Adipocyte (in vitro differentiated cells): ENCODE results near the gene THYN1.
A peak's percentile ranks its signal among the peaks of the same experiment; 100 is the strongest.
"Not testable (repeated sequence)": the region's sequence is repeated elsewhere in the genome, so short reads cannot be mapped to it uniquely, and the experiment has no call there.

Experiments
- DNase-seq: peaks from one replicate; pipeline ENCODE4 v3.0.0-alpha.2; 2015; ENCODE audit warnings: low read depth
- H3K27me3 ChIP-seq: replicated peaks from 2 replicates; pipeline ENCODE4 v1.7.0; 2013; ENCODE audit warnings: mild to moderate bottlenecking, low read length, moderate library complexity; ENCODE audit not compliant: control insufficient read depth, insufficient read depth
- H3K36me3 ChIP-seq: 2 replicates; pipeline ENCODE4 v1.7.0; 2013; ENCODE audit warnings: low read length, mild to moderate bottlenecking, moderate library complexity; ENCODE audit not compliant: control insufficient read depth, insufficient read depth, severe bottlenecking
- H3K4me1 ChIP-seq: 2 replicates; pipeline ENCODE4 v1.7.0; 2013; ENCODE audit warnings: mild to moderate bottlenecking, low read length, moderate library complexity; ENCODE audit not compliant: control insufficient read depth, insufficient read depth
- H3K4me3 ChIP-seq: 2 replicates; pipeline ENCODE4 v1.7.0; 2013; ENCODE audit warnings: mild to moderate bottlenecking, low read length, moderate library complexity
- H3K9ac ChIP-seq: 2 replicates; pipeline ENCODE4 v1.7.0; 2013; ENCODE audit warnings: mild to moderate bottlenecking, low read length, moderate library complexity
- H3K9me3 ChIP-seq: 2 replicates; pipeline ENCODE4 v1.7.0; 2013; ENCODE audit warnings: mild to moderate bottlenecking, low read length, moderate library complexity; ENCODE audit not compliant: control insufficient read depth

Gene THYN1

DNA sequence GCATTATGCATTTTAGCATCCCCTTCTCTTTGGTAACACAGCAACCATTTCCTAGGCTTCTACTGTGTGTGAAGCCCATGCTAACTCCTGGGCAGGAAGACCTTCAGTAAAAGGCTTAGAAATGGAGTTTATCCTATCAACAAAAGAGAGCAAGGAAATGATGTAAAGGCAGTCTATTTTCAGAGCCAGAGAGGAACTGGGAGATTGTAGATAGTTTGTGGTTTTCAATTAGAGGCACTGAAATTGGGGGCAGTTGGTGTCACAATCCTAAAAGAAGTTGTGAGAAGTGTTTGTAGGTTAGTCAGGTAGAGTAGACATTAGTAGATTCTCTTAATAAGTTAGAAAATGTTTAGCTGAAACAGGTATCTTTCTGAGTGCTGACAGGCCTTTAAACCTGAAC lies 7.4 kb upstream of the THYN1 start:
- no peaks in the 10 kb centered on the region for H3K27me3 ChIP-seq
- H3K9ac ChIP-seq = no peak overlapping the region
- H3K4me1 ChIP-seq = peaks cover 5% of the 10 kb centered on the region
- H3K4me3 ChIP-seq = no peak overlapping the region
- DNase-seq = no peak
- H3K36me3 ChIP-seq = peaks cover 70% of the 10 kb centered on the region
- no peaks in the 10 kb centered on the region for H3K9me3 ChIP-seq

DNA sequence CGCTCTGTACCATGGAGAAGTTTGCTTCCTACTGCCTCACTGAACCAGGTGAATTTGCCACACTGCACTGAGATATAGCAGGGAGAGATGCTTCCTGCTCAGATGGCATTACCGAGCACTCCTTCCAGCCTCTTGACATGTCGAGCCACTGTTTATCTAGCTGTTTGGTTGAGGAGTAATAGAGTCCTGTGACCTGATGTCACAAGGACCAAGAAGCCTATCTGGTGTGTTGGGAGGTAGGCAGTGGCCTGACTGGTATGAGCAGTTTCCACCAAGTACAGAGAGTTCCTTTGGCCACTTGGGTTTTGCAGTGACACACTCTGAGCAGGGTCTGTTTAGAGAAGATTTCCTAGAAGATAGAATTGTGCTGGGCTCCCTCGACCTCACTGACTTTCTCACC lies 5.4 kb upstream of the THYN1 start:
- H3K9ac ChIP-seq = no peak overlapping the region
- DNase-seq = no peak
- peaks cover 61% of the 10 kb centered on the region for H3K36me3 ChIP-seq
- no peak overlapping the region for H3K4me3 ChIP-seq
- H3K9me3 ChIP-seq = no peaks in the 10 kb centered on the region
- peaks cover 13% of the 10 kb centered on the region for H3K4me1 ChIP-seq
- no peaks in the 10 kb centered on the region for H3K27me3 ChIP-seq

DNA sequence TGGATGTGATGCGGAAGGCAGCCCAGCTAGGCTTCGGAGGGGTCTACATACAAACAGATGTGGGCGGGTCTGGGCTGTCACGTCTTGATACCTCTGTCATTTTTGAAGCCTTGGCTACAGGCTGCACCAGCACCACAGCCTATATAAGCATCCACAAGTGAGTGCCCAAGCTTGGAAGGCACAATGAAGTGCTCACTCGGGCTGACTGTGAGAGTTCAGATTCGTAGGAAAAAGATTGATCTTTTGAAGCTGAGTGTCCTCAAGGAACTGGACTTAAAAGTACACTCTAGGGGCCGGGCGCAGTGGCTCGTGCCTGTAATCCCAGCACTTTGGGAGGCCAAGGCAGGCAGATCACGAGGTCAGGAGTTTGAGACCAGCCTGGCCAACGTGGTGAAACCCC lies 3.9 kb upstream of the THYN1 start:
- Histone ChIP-seq H3K4me1 (peaks cover 17% of the 10 kb centered on the region), H3K4me3 (no peak overlapping the region), H3K27me3 (no peaks in the 10 kb centered on the region), H3K9me3 (no peaks in the 10 kb centered on the region), H3K9ac (no peak overlapping the region), H3K36me3 (peaks cover 46% of the 10 kb centered on the region)
- DNase-seq = no peak

DNA sequence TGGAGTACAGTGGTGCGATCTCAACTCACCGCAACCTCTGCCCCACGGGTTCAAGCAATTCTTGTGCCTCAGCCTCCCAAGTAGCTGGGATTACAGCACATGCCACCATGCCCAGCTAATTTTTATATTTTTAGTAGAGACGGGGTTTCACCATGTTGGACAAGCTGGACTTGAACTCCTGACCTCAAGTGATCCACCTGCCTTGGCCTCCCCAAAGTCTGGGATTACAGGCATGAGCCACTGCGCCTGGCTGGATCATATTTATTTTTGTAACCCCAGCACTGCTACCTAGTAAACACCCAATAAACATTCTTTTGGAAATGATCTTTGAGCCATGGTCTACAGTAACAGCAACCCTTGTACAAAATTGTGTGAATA lies 2.0 kb upstream of the THYN1 start:
- H3K27me3 ChIP-seq, H3K9ac ChIP-seq, H3K4me3 ChIP-seq, DNase-seq, H3K9me3 ChIP-seq: not testable (repeated sequence)
- H3K4me1 ChIP-seq = peaks cover 33% of the 10 kb centered on the region
- peaks cover 30% of the 10 kb centered on the region for H3K36me3 ChIP-seq

DNA sequence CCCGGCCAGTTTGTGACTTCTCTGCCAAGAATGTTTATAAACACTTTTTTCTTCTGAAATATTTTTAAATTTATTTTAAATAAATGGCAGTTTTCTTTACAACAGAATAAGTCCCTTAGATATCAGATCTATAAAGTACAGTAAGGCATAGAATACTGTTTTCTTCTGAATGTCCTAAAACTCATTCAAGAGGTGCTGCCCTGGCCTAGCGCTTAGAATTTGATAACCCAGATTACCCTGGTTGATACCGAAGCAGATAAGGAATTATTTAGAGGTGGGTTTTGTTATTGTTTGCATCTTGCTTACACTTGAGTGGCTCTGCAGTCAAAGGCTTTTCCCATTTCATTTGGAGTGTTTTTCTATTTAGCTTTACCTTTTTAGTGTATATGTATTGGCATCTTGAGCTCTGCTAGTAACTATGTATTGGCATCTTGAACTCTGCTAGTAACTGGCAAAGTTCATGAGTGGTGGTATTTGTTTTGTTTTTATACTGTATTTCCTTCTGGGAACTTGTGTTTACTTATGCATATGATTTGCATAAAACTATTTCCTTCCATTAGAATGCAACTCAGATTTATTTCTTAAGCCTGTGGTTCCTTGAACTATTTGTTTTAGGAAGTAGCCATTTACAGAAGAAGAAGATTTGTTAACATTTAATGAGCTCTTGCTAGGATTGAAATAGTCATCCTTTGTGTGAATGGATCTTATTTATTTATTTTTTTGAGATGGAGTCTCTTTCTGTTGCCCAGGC lies 1.5 kb upstream of the THYN1 start:
- H3K9ac ChIP-seq = peak overlapping the region; percentile 89
- DNase-seq = no peak
- no peaks in the 10 kb centered on the region for H3K27me3 ChIP-seq
- peaks cover 30% of the 10 kb centered on the region for H3K36me3 ChIP-seq
- H3K4me1 ChIP-seq = peaks cover 39% of the 10 kb centered on the region
- H3K9me3 ChIP-seq = no peaks in the 10 kb centered on the region
- H3K4me3 ChIP-seq = peak overlapping the region; percentile 97

DNA sequence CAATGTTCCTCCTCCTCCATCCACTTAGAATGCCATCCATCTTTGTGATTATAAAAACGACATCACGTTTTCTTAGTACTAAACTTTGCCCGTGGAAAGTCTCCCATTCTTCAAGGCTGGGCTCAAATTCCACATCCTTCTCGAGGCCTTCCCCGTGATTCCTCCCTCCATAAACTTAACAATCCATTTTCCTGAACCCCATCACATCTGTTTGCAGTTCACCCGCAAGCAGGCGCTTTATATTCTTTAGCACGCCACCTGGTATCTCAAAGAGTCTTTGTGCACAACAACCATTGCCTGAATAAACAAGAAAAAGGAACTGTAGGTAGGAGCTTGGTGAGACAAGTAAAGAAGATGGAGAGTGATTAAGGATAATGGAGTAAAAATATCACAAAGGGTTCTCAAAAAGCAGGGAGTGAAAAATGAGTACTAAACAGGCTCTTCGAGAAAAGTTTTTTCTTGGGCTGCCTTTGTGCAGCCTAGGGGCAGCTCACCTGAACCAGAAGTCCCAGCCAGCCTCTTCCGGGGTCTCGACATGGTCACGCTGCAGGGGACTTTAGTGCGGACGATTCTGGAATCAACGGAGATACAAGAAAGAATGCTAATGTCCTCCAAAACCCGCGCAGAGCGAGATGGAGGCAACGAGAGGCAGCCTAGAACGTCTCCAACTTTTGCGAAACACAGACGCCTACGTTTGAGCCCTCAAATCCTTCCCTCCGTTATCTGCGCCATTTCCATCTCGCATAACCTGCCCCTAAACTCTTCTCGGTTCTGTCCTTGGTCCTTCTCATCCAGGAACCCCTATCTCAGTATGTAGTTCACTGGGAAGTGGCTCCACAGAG lies 585 bp downstream of the THYN1 start:
- peak overlapping the region; percentile 97 for H3K4me3 ChIP-seq
- H3K36me3 ChIP-seq = peaks cover 34% of the 10 kb centered on the region
- DNase-seq = peak; percentile 76

DNA sequence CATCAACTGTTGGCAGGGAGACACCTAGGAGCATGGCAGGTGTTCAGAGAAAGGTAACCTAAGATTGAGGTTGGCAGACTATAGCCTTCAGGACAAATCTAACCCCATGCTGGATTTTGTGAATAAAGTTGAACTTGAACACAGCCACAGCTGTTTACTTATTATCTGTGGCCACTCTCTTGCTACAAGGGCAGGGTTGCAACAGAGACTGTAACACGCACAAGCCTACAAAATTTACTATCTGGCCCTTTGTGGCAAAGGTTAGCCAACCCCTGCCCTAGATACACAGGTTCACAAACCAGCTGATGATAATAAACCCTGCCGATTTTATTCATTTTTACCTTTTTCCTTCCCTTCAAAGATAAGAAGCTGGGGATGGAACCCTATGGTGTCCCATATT lies 2.5 kb downstream of the THYN1 start:
- H3K27me3 ChIP-seq = no peaks in the 10 kb centered on the region
- DNase-seq = no peak
- H3K4me1 ChIP-seq = peaks cover 34% of the 10 kb centered on the region
- H3K36me3 ChIP-seq = peaks cover 48% of the 10 kb centered on the region
- no peaks in the 10 kb centered on the region for H3K9me3 ChIP-seq
- H3K9ac ChIP-seq = peak overlapping the region; percentile 60
- peak overlapping the region; percentile 55 for H3K4me3 ChIP-seq

More for the DNA sequence above, 585 bp downstream of the THYN1 start:
- Histone ChIP-seq H3K27me3 (no peaks in the 10 kb centered on the region), H3K4me1 (peaks cover 39% of the 10 kb centered on the region), H3K9me3 (no peaks in the 10 kb centered on the region), H3K9ac (peak overlapping the region; percentile 89)

DNA sequence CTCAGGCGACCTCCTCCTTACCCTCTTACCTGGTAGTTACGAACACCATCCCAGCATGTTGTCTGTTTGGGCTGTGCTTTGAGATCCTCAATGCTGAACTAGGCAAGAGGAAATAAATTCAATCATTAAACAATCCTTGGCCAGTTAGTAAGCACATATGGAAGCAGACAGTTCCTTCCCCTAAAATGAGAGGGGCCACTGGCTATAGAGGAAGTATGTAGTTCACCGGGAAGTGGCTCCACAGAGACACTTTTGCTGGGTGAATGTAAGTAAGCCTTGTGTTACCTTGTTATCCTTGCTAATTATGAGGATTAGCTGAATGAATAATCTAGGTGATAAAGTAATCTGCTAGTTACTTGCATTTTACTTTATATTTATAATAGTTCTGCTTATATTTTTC lies 2.9 kb downstream of the THYN1 start:
- H3K9ac ChIP-seq = peak overlapping the region; percentile 60
- DNase-seq = no peak
- no peaks in the 10 kb centered on the region for H3K9me3 ChIP-seq
- H3K27me3 ChIP-seq = no peaks in the 10 kb centered on the region
- H3K4me1 ChIP-seq = peaks cover 34% of the 10 kb centered on the region
- H3K4me3 ChIP-seq = no peak overlapping the region
- peaks cover 52% of the 10 kb centered on the region for H3K36me3 ChIP-seq

DNA sequence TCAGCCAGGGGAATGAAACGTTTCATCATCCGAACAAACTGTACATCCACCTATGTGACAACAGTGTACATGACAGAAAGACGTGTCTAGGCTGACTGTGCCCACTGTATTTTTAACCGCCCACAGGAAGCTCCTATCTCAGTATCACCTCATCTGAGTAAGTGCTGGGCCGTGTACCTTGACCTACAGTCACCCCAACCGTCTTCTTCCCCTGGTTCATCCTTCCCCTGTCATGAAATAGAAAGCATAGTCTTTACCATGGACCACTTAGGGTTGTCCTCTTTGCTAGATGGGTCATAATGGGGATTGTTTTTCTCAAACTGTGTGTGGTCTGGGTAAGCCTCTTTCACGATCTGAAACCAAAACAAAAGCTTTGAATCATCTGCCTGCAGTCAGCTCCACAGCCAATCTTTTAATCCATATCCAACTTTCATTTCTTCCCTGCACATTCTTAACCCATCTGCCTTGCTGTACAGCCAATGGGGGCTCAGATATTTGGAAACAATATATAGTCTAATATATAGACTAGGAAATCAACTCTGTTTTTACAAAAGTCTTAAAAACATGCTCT lies 4.2 kb downstream of the THYN1 start:
- no peak overlapping the region for H3K9ac ChIP-seq
- H3K4me1 ChIP-seq = peaks cover 26% of the 10 kb centered on the region
- H3K27me3 ChIP-seq = no peaks in the 10 kb centered on the region
- DNase-seq = no peak
- peaks cover 65% of the 10 kb centered on the region for H3K36me3 ChIP-seq
- no peak overlapping the region for H3K4me3 ChIP-seq
- H3K9me3 ChIP-seq = no peaks in the 10 kb centered on the region

DNA sequence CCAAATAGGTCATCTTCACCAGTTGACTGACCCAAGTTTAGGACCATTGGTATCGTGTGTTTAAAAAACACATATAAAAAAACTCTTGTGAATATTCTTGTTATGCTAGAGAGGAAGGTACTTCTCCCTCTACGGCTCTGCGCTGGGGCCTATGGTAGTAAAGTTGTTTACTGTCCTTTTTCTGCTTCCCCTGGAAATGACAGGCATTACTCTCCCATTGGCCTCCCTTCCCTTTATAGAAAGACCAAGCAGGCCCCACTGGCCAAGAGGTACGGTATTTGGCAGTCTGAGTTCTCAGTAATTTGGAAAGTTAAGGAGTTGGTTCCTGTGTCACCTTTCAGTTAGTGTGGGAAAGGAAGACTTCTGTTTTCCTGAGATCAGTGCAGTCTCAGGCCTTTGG lies 6.5 kb downstream of the THYN1 start:
- Histone ChIP-seq H3K9me3 (no peaks in the 10 kb centered on the region), H3K36me3 (peaks cover 87% of the 10 kb centered on the region), H3K4me3 (no peak overlapping the region), H3K9ac (no peak overlapping the region), H3K4me1 (peaks cover 18% of the 10 kb centered on the region), H3K27me3 (no peaks in the 10 kb centered on the region)
- no peak for DNase-seq

DNA sequence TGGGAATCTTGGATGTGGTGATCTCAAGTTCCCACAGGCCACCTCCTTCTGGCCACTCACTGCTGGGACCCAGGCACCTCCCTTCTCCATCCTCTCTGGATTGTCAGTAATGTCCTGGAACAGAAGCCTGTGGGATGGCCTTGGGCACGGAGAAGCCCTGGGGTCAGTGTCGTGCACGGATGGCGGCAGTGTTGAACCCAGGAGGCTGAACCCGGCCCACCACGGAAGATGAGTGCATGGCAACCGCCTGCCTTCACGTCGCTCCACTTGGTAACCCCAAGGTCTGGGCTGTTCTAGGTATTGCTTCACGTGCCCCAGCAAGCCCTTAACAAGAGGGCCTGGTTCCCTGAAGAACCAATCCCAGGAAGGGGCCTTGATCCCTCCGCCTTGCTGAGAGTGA lies 7.1 kb downstream of the THYN1 start:
- H3K9ac ChIP-seq = no peak overlapping the region
- H3K4me3 ChIP-seq = no peak overlapping the region
- H3K9me3 ChIP-seq = no peaks in the 10 kb centered on the region
- peaks cover 12% of the 10 kb centered on the region for H3K4me1 ChIP-seq
- no peak for DNase-seq
- peaks cover 93% of the 10 kb centered on the region for H3K36me3 ChIP-seq
- no peaks in the 10 kb centered on the region for H3K27me3 ChIP-seq
